Neuronal stem cell (in vitro differentiated cells): Measurements from ENCODE around the gene CHCHD3.

ENCODE experiments used
- DNase-seq: peaks from one replicate; pipeline ENCODE4 v3.0.0-alpha.2; 2013; ENCODE audit warnings: low spot score
- H2AFZ ChIP-seq: one replicate; pipeline ENCODE4 v1.6.1; 2013; ENCODE audit warnings: mild to moderate bottlenecking, low read length, inconsistent platforms
- H2AK5ac ChIP-seq: 2 replicates; pipeline ENCODE4 v1.6.1; 2013; ENCODE audit warnings: low read depth, mild to moderate bottlenecking, inconsistent platforms, low read length, moderate library complexity, mixed read lengths
- H2BK120ac ChIP-seq: 2 replicates; pipeline ENCODE4 v1.6.1; 2013; ENCODE audit warnings: low read depth, mild to moderate bottlenecking, inconsistent platforms, low read length, moderate library complexity, mixed read lengths
- H2BK12ac ChIP-seq: one replicate; pipeline ENCODE4 v1.6.1; 2013; ENCODE audit warnings: low read length, inconsistent platforms
- H2BK15ac ChIP-seq: 2 replicates; pipeline ENCODE4 v1.6.1; 2013; ENCODE audit warnings: mild to moderate bottlenecking, low read length, inconsistent platforms, mixed read lengths
- H2BK5ac ChIP-seq: one replicate; pipeline ENCODE4 v1.6.1; 2013; ENCODE audit warnings: inconsistent platforms, mild to moderate bottlenecking, low read length, moderate library complexity
- H3K14ac ChIP-seq: one replicate; pipeline ENCODE4 v1.6.1; 2013; ENCODE audit warnings: low read length, inconsistent platforms
- H3K18ac ChIP-seq: 2 replicates; pipeline ENCODE4 v1.6.1; 2013; ENCODE audit warnings: low read length, inconsistent platforms
- H3K23ac ChIP-seq: 2 replicates; pipeline ENCODE4 v1.6.1; 2013; ENCODE audit warnings: low read depth, mild to moderate bottlenecking, mixed read lengths, low read length, inconsistent platforms; ENCODE audit not compliant: poor library complexity
- H3K27ac ChIP-seq: replicated peaks from 3 replicates; pipeline ENCODE4 v1.5.1; 2013; ENCODE audit warnings: low read length, inconsistent platforms
- H3K27me3 ChIP-seq, 3 experiments: 2 replicates each; pipeline ENCODE4 v1.6.1; 2013; ENCODE audit warnings: low read length in 3 of 3, mild to moderate bottlenecking in 2 of 3, inconsistent platforms in 1 of 3, low read depth in 1 of 3, mixed read lengths in 1 of 3, moderate library complexity in 1 of 3; ENCODE audit not compliant: control insufficient read depth in 3 of 3, insufficient read depth in 3 of 3
- H3K36me3 ChIP-seq, 2 donors: replicated peaks in 1 of 2; 2 replicates each; pipeline ENCODE4 v1.6.1; 2013; ENCODE audit warnings: low read length in 2 of 2; ENCODE audit not compliant: control insufficient read depth in 2 of 2, insufficient read depth in 2 of 2
- H3K4ac ChIP-seq: 2 replicates; pipeline ENCODE4 v1.6.1; 2013; ENCODE audit warnings: inconsistent platforms, mild to moderate bottlenecking, low read length, moderate library complexity
- H3K4me1 ChIP-seq, 2 donors: 1 replicate in 1 of 2; 2 replicates in 1 of 2; pipeline ENCODE4 v1.6.1; 2013; ENCODE audit warnings: low read length in 2 of 2, low read depth in 1 of 2; ENCODE audit not compliant: control insufficient read depth in 2 of 2, insufficient read depth in 1 of 2
- H3K4me2 ChIP-seq: one replicate; pipeline ENCODE4 v1.6.1; 2013; ENCODE audit warnings: mild to moderate bottlenecking, low read length, inconsistent platforms; ENCODE audit not compliant: insufficient read depth, poor library complexity, severe bottlenecking
- H3K4me3 ChIP-seq, 2 donors: 2 replicates each; pipeline ENCODE4 v1.5.1; 2013; ENCODE audit warnings: low read length in 2 of 2, mild to moderate bottlenecking in 2 of 2, inconsistent platforms in 1 of 2, moderate library complexity in 1 of 2
- H3K79me1 ChIP-seq: one replicate; pipeline ENCODE4 v1.6.1; 2013; ENCODE audit warnings: low read depth, mild to moderate bottlenecking, inconsistent platforms, low read length, moderate library complexity
- H3K9ac ChIP-seq: one replicate; pipeline ENCODE4 v1.6.1; 2013; ENCODE audit warnings: mild to moderate bottlenecking, low read depth, low read length, inconsistent platforms; ENCODE audit not compliant: poor library complexity
- H3K9me3 ChIP-seq, 2 donors: replicated peaks in 1 of 2; 2 replicates each; pipeline versions ENCODE3 to v1.6.1; 2013; ENCODE audit warnings: low read length in 2 of 2, mild to moderate bottlenecking in 2 of 2, inconsistent platforms in 1 of 2, low read depth in 1 of 2, mixed read lengths in 1 of 2, moderate library complexity in 1 of 2; ENCODE audit not compliant: control insufficient read depth in 2 of 2, insufficient read depth in 1 of 2
- H4K8ac ChIP-seq: one replicate; pipeline ENCODE4 v1.6.1; 2013; ENCODE audit warnings: low read depth, mild to moderate bottlenecking, inconsistent platforms, low read length, moderate library complexity
- H4K91ac ChIP-seq: one replicate; pipeline ENCODE4 v1.6.1; 2013; ENCODE audit warnings: low read length, low read depth, mild to moderate bottlenecking, inconsistent platforms; ENCODE audit not compliant: poor library complexity
- WGBS, 2 donors: extraction: QIAGEN DNeasy Blood & Tissue Kit; methylation state at CpG; one replicate each; pipeline ENCODE4 v1.1.7; 2013; ENCODE audit warnings: missing lambda C conversion rate in 2 of 2, mixed read lengths in 1 of 2; ENCODE audit not compliant: insufficient read length in 2 of 2, insufficient replicate concordance in 1 of 2; ENCODE audit errors: extremely low coverage in 2 of 2; 5-methylcytosine and 5-hydroxymethylcytosine counted together

Gene CHCHD3

GRCh38 chr7:132966754-132967469, 115.0 kb downstream of the CHCHD3 start:
- Histone ChIP-seq H3K18ac (no peak overlapping the region), H3K9me3 (no peaks in the 10 kb centered on the region), H3K4me2 (no peak overlapping the region), H2AK5ac (no peak overlapping the region), H3K23ac (no peak overlapping the region), H3K4me1 (peaks cover 0 to 5% of the 10 kb centered on the region in 2 donors), H2BK12ac (no peak overlapping the region), H3K9ac (no peak overlapping the region), H4K91ac (no peak overlapping the region), H3K27ac (no peak overlapping the region), H2AFZ (no peak overlapping the region), H2BK15ac (no peak overlapping the region), H3K36me3 (no peaks in the 10 kb centered on the region), H2BK5ac (no peak overlapping the region), H3K14ac (no peak overlapping the region), H3K79me1 (no peaks in the 10 kb centered on the region), H4K8ac (no peak overlapping the region), H2BK120ac (no peak overlapping the region), H3K4ac (no peak overlapping the region), H3K27me3 (no peaks in the 10 kb centered on the region), H3K4me3 (no peak overlapping the region)
- no peak for DNase-seq
- no CpG with 5 or more reads among the region's 5 CpGs for WGBS, 2 donors

- H2BK12ac ChIP-seq, result no peak overlapping the region
- H3K36me3 ChIP-seq, result no peaks in the 10 kb centered on the region
- H2AK5ac ChIP-seq, result no peak overlapping the region
- no peak overlapping the region for H2BK120ac ChIP-seq
- H3K4me3 ChIP-seq, result no peak overlapping the region
- H3K4ac ChIP-seq, result no peak overlapping the region
- no peak overlapping the region for H2BK5ac ChIP-seq
- no peak overlapping the region for H2AFZ ChIP-seq
- no peak overlapping the region for H3K23ac ChIP-seq
- H3K79me1 ChIP-seq, result no peaks in the 10 kb centered on the region
- WGBS, 2 donors, result no CpG with 5 or more reads among the region's 3 CpGs
- peaks cover 0 to 5% of the 10 kb centered on the region in 2 donors for H3K4me1 ChIP-seq
- H3K9me3 ChIP-seq, result no peaks in the 10 kb centered on the region
- H3K27me3 ChIP-seq, result no peaks in the 10 kb centered on the region
- H4K8ac ChIP-seq, result no peak overlapping the region
- H3K14ac ChIP-seq, result no peak overlapping the region
- no peak overlapping the region for H3K18ac ChIP-seq
- DNase-seq, result no peak
- H4K91ac ChIP-seq, result no peak overlapping the region
- no peak overlapping the region for H3K4me2 ChIP-seq
- no peak overlapping the region for H3K27ac ChIP-seq
- H3K9ac ChIP-seq, result no peak overlapping the region
- no peak overlapping the region for H2BK15ac ChIP-seq
These were observed 115.9 kb downstream of the CHCHD3 start for GRCh38 chr7:132965951-132966350.

- no peaks in the 10 kb centered on the region for H3K79me1 ChIP-seq
These were observed 117.0 kb downstream of the CHCHD3 start for GRCh38 chr7:132964876-132965275.

GRCh38 chr7:132959891-132960290, 122.0 kb downstream of the CHCHD3 start:
- Histone ChIP-seq H3K4me2 (no peak overlapping the region), H3K14ac (no peak overlapping the region)
- no CpG with 5 or more reads among the region's 6 CpGs for WGBS, 2 donors

More at GRCh38 chr7:132964876-132965275, 117.0 kb downstream of the CHCHD3 start:
- Histone ChIP-seq H2BK120ac (no peak overlapping the region), H3K14ac (no peak overlapping the region), H4K8ac (no peak overlapping the region), H3K27ac (no peak overlapping the region), H3K4ac (no peak overlapping the region), H3K4me3 (no peak overlapping the region), H3K9me3 (no peaks in the 10 kb centered on the region), H3K36me3 (no peaks in the 10 kb centered on the region), H2AK5ac (no peak overlapping the region), H2BK5ac (no peak overlapping the region), H2BK15ac (no peak overlapping the region), H3K4me2 (no peak overlapping the region), H3K4me1 (peaks cover 0 to 5% of the 10 kb centered on the region in 2 donors), H3K9ac (no peak overlapping the region), H3K18ac (no peak overlapping the region), H3K23ac (no peak overlapping the region), H4K91ac (no peak overlapping the region), H2AFZ (no peak overlapping the region), H2BK12ac (no peak overlapping the region), H3K27me3 (no peaks in the 10 kb centered on the region)
- WGBS, 2 donors, result 100% methylated on average over 1 of the region's 6 CpGs; no CpG with 5 or more reads in 1 of the 2 donors
- no peak for DNase-seq

More at GRCh38 chr7:132959891-132960290, 122.0 kb downstream of the CHCHD3 start:
- Histone ChIP-seq H3K4me3 (no peak overlapping the region), H4K91ac (no peak overlapping the region), H2BK5ac (no peak overlapping the region), H4K8ac (no peak overlapping the region), H3K36me3 (peaks cover 0 to under 1% of the 10 kb centered on the region in 2 donors), H3K27me3 (no peaks in the 10 kb centered on the region), H3K23ac (no peak overlapping the region), H3K4me1 (peaks cover 0 to 1% of the 10 kb centered on the region in 2 donors), H3K79me1 (no peaks in the 10 kb centered on the region), H3K27ac (no peak overlapping the region), H3K9me3 (peaks cover 0 to 2% of the 10 kb centered on the region in 2 donors), H2BK120ac (no peak overlapping the region), H3K18ac (no peak overlapping the region), H2AK5ac (no peak overlapping the region), H2AFZ (no peak overlapping the region), H3K4ac (no peak overlapping the region), H3K9ac (no peak overlapping the region), H2BK15ac (no peak overlapping the region), H2BK12ac (no peak overlapping the region)
- no peak for DNase-seq
